ENCODE measurements around the gene CRADD.

CRADD gene

GRCh38 chr12:93706387-93706786, 29.2 kb downstream of the CRADD start:
- Histone ChIP-seq H3K27ac (replicated peaks) (no peak overlapping the region), H3K27me3 (ENCODE audit: insufficient read depth, poor library complexity, severe bottlenecking) (no peaks in the 10 kb centered on the region), H3K4me3 (replicated peaks; ENCODE audit: insufficient read depth, low read length) (no peak overlapping the region)
- no peak for DNase-seq (ENCODE audit: low read depth in 1 of 2, low spot score in 1 of 2)
- no peak for TF ChIP-seq CTCF (IDR thresholded peaks at IDR 0.05; ENCODE audit: insufficient read depth, low read length)
- no peak for TF ChIP-seq GABPA (IDR thresholded peaks at IDR 0.05; ENCODE audit: low read depth)
- TF ChIP-seq SPI1 (IDR thresholded peaks at IDR 0.05; ENCODE audit: borderline replicate concordance, low read depth) = no peak
- TF ChIP-seq POLR2AphosphoS5 (IDR thresholded peaks at IDR 0.05; ENCODE audit: low read depth) = no peak
- no peak for TF ChIP-seq REST (IDR thresholded peaks at IDR 0.05; ENCODE audit: insufficient replicate concordance, low read depth)

- Histone ChIP-seq H3K4me3 (replicated peaks; ENCODE audit: insufficient read depth, low read length) (no peak overlapping the region), H3K27me3 (ENCODE audit: insufficient read depth, poor library complexity, severe bottlenecking) (no peaks in the 10 kb centered on the region), H3K27ac (replicated peaks) (no peak overlapping the region)
- TF ChIP-seq POLR2AphosphoS5 (IDR thresholded peaks at IDR 0.05; ENCODE audit: low read depth) = no peak
- TF ChIP-seq GABPA (IDR thresholded peaks at IDR 0.05; ENCODE audit: low read depth) = no peak
- TF ChIP-seq SPI1 (IDR thresholded peaks at IDR 0.05; ENCODE audit: borderline replicate concordance, low read depth) = no peak
- no peak for TF ChIP-seq REST (IDR thresholded peaks at IDR 0.05; ENCODE audit: insufficient replicate concordance, low read depth)
- no peak for TF ChIP-seq CTCF (IDR thresholded peaks at IDR 0.05; ENCODE audit: insufficient read depth, low read length)
- no peak for DNase-seq (ENCODE audit: low read depth in 1 of 2, low spot score in 1 of 2)
Measured at GRCh38 chr12:93706824-93707223, 29.6 kb downstream of the CRADD start.

- H3K27ac ChIP-seq (replicated peaks) = no peak overlapping the region
- H3K4me3 ChIP-seq (replicated peaks; ENCODE audit: insufficient read depth, low read length) = no peak overlapping the region
- no peaks in the 10 kb centered on the region for H3K27me3 ChIP-seq (ENCODE audit: insufficient read depth, poor library complexity, severe bottlenecking)
- TF ChIP-seq POLR2AphosphoS5 (IDR thresholded peaks at IDR 0.05; ENCODE audit: low read depth) (no peak), GABPA (IDR thresholded peaks at IDR 0.05; ENCODE audit: low read depth) (no peak), CTCF (IDR thresholded peaks at IDR 0.05; ENCODE audit: insufficient read depth, low read length) (no peak), REST (IDR thresholded peaks at IDR 0.05; ENCODE audit: insufficient replicate concordance, low read depth) (no peak), SPI1 (IDR thresholded peaks at IDR 0.05; ENCODE audit: borderline replicate concordance, low read depth) (no peak)
- DNase-seq (ENCODE audit: low read depth in 1 of 2, low spot score in 1 of 2) = no peak
Measured at GRCh38 chr12:93707836-93708235, 30.7 kb downstream of the CRADD start.
